DMS153 treated with DMSO at 0.1 percent for 48 hours (cell line): Measurements from ENCODE around the gene MACROD2.

Experiments
- DNase-seq: peaks from one replicate; lab custom pipeline; 2025; ENCODE audit not compliant: unreplicated experiment; lab: John Stamatoyannopoulos, UW

The MACROD2 gene

DNA sequence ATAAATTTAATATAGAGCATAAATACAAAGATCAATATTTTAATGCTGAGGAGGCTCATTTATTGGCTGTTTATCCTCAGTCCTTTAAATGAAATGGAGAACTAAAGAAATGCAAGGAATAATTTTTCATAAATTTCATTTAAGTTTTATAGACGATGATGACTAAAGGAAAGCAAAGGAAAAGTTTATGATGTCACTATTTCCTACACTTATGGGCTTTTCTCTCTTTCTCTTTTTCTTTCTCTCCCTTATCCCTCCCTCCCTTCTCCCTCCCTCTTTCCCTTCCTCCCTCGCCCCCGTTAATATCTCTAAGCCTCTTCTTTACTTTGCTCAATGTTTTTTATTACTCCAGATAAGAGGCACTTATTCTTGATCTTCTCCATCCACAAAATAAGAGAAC lies 1231.8 kb downstream of the MACROD2 start:
- DNase-seq = no peak

GRCh38 chr20:15232243-15232642 lies 1236.9 kb downstream of the MACROD2 start:
- no peak for DNase-seq

DNA sequence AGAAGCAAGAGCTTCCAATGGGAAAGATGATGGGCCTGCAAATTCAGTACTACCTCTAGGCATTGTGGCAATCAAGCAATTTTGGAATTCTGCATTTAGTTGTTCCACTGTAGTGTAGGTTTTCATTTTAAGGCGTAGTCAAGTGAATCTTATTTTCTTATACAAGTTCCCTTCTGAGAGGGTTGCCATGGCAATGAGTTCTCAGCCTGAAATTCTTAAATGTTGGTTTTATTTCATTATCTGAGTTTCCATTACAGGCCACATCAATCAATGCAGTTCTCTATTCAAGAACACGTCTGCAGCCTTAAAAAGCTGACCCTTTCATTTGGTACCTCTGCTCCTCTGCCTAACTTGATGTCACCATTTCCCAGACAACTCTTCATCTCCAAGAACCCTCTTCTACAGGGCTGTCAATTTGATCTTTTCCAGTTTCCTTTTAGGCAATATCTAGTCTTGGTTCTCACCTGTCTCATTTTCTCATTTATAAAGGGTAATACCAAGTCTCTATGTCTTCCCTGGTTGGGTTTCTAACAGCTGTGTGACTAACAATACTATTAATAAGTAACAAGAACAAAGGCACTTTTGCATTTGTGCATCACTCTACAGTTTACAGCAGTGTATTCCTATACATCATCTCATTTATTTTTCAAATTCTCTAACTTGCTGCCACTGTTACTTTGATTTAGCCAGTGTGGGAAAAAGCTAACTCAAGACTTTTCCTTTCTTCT lies 1240.3 kb downstream of the MACROD2 start:
- DNase-seq = no peak

DNA sequence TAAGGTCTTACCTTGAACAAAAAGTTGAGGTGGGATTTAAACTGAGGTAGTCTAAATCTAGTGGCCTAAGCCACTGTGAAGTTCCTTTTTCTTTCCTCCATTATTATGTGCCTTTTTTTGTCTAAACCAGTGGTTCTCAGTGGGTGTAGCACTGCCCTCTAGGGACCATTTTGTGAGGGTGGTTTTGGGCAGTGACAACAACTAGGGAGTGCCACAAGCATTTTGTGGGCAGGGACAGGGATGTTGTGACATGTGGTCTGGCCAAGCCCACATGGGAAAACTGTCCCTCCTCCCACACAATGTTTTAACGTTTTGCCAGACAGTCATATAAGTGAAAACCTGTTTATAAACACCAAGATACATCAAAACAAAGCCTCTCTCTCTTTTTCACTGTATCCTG lies 1241.5 kb downstream of the MACROD2 start:
- no peak for DNase-seq

DNA sequence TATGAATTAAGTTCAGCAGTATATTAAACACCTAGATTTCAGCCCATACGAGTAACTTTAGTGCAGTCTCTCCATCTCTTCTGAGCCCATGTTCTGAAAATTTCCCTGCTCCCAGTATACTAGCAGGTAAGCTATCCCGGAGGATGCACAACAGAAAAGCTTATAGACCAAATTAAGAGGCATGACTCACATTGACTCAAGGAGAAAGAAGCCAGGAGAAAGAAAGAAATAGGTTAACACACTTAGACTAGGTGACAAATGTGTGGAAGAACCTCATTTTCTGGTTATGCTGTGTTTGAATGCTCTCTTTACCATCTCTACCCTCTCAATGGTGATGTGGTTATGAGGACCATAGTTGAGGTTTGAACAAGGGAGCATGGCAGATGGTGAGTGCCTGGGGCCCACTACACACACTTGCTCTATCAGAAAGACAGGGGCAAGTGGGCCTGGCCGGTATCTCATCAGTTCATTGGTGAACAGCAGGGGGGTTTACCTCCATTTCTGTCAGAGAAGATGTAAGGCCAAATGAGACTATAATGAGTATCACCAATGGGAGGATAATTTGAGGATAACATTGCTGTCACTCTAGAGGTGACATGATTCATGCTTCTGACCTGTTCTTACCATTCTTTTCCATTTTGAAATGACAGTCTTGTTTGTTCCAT lies 1244.4 kb downstream of the MACROD2 start:
- DNase-seq = no peak

GRCh38 chr20:15240801-15241200 lies 1245.5 kb downstream of the MACROD2 start:
- no peak for DNase-seq

GRCh38 chr20:15241681-15242080 lies 1246.4 kb downstream of the MACROD2 start:
- no peak for DNase-seq

GRCh38 chr20:15242773-15243172 lies 1247.5 kb downstream of the MACROD2 start:
- no peak for DNase-seq

DNA sequence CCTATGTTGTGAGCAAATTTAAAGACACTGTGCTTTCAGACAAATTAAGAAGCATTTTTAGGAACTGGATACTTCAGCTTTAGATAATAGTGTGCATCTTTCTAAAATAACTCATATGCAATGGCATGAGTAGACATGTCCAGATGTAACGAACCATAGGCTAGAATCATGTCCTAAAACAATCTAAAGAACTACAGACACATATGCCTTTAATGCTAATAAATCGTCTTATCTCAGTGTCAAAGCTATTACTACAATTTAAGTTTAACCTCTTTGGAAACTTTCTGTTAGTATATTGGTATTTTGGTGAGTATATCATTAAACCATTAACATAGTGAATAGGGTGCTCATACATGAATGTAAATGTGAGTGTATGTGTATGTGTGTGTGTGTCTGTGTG lies 1250.6 kb downstream of the MACROD2 start:
- no peak for DNase-seq

- DNase-seq = no peak
These were observed 1253.5 kb downstream of the MACROD2 start for GRCh38 chr20:15248618-15249395.

- no peak for DNase-seq
These were observed 1255.9 kb downstream of the MACROD2 start for GRCh38 chr20:15251171-15251570.

- DNase-seq = no peak
These were observed 1257.0 kb downstream of the MACROD2 start for GRCh38 chr20:15252304-15252703.

GRCh38 chr20:15253431-15253830 lies 1258.1 kb downstream of the MACROD2 start:
- no peak for DNase-seq

GRCh38 chr20:15256676-15257568 lies 1261.6 kb downstream of the MACROD2 start:
- no peak for DNase-seq

- no peak for DNase-seq
These were observed 1262.2 kb downstream of the MACROD2 start for GRCh38 chr20:15257569-15257870.

DNA sequence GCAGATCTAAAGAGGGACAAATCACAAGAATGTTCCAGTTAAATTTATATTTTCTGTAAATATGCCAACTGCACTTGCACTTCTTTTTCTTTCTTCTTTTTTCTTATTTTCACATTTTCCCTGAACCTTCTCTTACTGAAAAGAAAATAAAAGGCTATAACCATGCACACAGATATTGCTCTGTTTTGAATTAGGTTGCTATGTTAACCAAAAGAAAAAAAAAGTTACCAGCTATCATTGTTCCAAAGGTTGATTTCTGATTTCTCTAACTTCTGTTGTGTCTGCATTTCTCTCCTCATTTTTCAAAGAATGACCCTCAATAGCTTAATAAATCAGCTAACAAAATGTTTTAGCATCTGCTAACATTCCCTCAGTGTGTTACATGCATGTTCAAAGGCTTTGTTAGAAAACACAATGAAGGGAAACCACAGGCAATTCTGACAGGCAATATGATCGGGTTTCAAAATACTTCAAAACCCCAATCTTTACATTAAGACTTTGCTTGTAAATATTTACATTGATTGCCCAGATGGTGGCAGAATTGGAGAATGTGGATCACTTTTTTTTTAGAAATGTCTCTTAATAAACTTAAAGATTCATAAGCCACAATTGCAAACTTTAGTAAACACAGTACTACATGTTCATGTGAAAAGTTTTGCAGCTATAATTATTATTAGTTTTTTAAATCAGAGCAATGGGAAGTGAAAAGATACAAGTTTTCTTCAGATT lies 1270.4 kb downstream of the MACROD2 start:
- DNase-seq = no peak

DNA sequence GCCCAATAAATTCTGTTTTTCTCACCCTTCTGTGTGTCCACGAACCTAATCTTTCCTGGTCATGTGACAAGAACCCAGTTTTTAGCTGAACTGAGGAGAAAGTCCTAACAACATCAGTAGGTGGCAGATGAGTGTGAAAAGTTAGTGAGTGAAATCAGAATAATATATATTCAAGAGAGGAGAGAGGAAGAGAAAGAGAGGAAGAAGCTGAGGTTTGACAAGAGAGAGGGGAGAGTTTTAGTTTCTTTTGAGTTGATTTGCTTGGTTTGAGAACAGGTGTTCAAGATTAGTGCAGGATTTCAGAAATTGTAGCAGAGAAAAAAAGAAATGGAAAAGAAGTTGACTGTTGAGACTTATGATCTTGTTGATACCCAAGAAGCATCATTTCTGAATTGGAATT lies 1272.6 kb downstream of the MACROD2 start:
- DNase-seq = no peak

DNA sequence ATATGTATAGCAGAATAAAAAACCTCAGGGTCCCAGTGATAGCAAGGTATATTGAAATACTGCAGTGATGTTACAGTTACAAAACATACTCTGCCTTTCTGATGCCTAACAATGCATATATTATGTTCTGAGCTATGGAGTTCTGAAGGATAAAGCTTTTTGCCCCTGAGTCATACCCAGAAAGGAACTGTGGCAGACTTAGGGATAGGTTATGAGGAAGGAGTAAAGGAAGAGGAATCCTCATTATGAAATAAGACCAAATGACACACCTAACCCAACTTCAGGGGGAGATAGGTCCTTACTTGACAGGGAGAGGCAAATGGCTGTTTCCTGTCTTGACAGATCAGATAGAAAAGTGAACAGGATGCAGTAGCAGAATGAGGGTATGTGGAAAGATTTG lies 1282.7 kb downstream of the MACROD2 start:
- no peak for DNase-seq

GRCh38 chr20:15287329-15287728 lies 1292.0 kb downstream of the MACROD2 start:
- DNase-seq = no peak

DNA sequence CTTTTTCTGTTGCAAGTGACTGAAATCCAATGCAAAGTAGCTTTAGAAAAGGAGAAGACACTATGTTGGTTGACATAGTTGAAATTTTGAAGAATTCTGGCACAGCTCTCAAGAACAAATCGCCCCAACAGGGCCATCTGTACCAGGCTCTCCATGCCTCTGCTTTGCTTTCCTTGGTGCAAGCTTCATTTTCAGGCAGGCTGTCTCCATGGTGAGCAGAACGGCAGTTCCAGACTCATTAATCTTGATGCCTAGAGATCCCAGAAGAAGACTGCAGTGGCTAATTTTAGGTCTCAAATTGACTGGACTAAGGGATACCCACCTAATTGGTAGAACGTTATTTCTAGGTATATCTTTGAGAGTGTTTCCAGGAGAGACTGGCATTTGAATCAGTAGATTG lies 1292.8 kb downstream of the MACROD2 start:
- DNase-seq = no peak

DNA sequence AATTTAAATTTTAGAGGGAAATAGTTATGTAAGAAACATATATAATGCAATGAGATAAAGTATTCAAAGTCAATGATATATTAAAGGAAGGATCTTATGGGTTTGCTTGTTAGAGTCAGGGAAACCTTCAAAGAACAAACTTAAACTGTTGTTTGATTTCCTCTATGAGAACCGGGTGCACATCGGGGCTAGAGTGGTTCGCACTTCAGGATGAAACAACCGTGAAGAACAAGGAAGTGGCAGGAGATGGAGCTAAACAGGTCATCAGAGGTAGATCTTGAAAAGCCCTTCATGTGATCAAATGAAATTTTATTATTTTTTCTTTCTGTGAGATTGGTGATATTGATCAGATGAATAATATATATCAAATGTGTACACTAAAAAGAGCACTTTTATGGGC lies 1294.0 kb downstream of the MACROD2 start:
- no peak for DNase-seq
